ENCODE data around the gene ISG20. TPM values are rescaled to one million over a fixed set of nuclear protein-coding genes. Genes with fewer than 3 reads are reported as not detected.

ISG20 gene
- total RNA-seq: 10 to 100 TPM in 1 of 4 donors, 1 to 10 TPM in 3; 1.9 to 20.1 (median 6.4) TPM
- 100 to 1,000 TPM in 2 of 3 donors, 10 to 100 TPM in 1; 70.9 to 177 (median 153) TPM for polyA plus RNA-seq

GRCh38 chr15:88638626-88639372 is at the start of gene ISG20:
TSS of gene ISG20 (plus strand) at chr15:88639016. CDS start at chr15:88639367, 351 bp downstream.
- peak; percentile 10 to 62 for TF ChIP-seq POLR2A (IDR thresholded peaks at IDR 0.05)
- peak; percentile 68 to 86 (median 74) for TF ChIP-seq POLR2AphosphoS5 (IDR thresholded peaks at IDR 0.05)
- TF ChIP-seq EP300 (IDR thresholded peaks at IDR 0.05): peak; percentile 19 to 85 (median 68)
- peak in 3 of 4 experiments; percentile 24 to 38 (median 34) for TF ChIP-seq CTCF (IDR thresholded peaks at IDR 0.05)

GRCh38 chr15:88590759-88591158 is 48.1 kb upstream of the ISG20 start:
- Histone ChIP-seq H3K27ac (no peak overlapping the region), H3K27me3 (no peaks in the 10 kb centered on the region), H3K4me1 (no peaks in the 10 kb centered on the region), H3K4me3 (no peak overlapping the region), H3K36me3 (no peaks in the 10 kb centered on the region), H3K9me3 (no peaks in the 10 kb centered on the region)
- TF ChIP-seq POLR2A (IDR thresholded peaks at IDR 0.05) (no peak), CTCF (IDR thresholded peaks at IDR 0.05) (no peak), POLR2AphosphoS5 (IDR thresholded peaks at IDR 0.05) (no peak), EP300 (IDR thresholded peaks at IDR 0.05) (no peak)
- intact Hi-C loops (cut with DNase I): no loop called here
- 54 to 80% methylated on average over 6 of the region's 6 CpGs for WGBS, 2 donors
- DNase-seq: no peak

More at GRCh38 chr15:88638626-88639372, at the start of gene ISG20:
- Histone ChIP-seq H3K36me3 (no peaks in the 10 kb centered on the region), H3K4me1 (peaks cover 0 to 21% (median 15%) of the 10 kb centered on the region in 4 donors), H3K9me3 (no peaks in the 10 kb centered on the region), H3K4me3 (peak within 1 kb of the TSS; percentile 29 to 54 (median 50)), H3K27me3 (no peaks in the 10 kb centered on the region), H3K27ac (peak within 1 kb of the TSS; percentile 82 to 89 (median 86))
- intact Hi-C loops (cut with DNase I): no loop called here
- peak; percentile 96 for DNase-seq
- WGBS, 2 donors: 4 to 5% methylated on average over 27 of the region's 27 CpGs

GRCh38 chr15:88591384-88591783 is 47.4 kb upstream of the ISG20 start:
- intact Hi-C loops (cut with DNase I): no loop called here
- Histone ChIP-seq H3K4me3 (no peak overlapping the region), H3K4me1 (no peaks in the 10 kb centered on the region), H3K36me3 (no peaks in the 10 kb centered on the region), H3K27me3 (no peaks in the 10 kb centered on the region), H3K9me3 (no peaks in the 10 kb centered on the region), H3K27ac (no peak overlapping the region)
- no peak for DNase-seq
- TF ChIP-seq CTCF (IDR thresholded peaks at IDR 0.05): no peak
- TF ChIP-seq EP300 (IDR thresholded peaks at IDR 0.05): no peak
- no peak for TF ChIP-seq POLR2A (IDR thresholded peaks at IDR 0.05)

- Histone ChIP-seq H3K36me3 (no peaks in the 10 kb centered on the region), H3K9me3 (no peaks in the 10 kb centered on the region), H3K4me1 (peaks cover 0 to 22% (median 16%) of the 10 kb centered on the region in 4 donors), H3K4me3 (no peak overlapping the region), H3K27me3 (peaks cover 16 to 57% (median 42%) of the 10 kb centered on the region in 3 donors), H3K27ac (no peak overlapping the region)
- TF ChIP-seq EP300 (IDR thresholded peaks at IDR 0.05) (no peak), POLR2AphosphoS5 (IDR thresholded peaks at IDR 0.05) (no peak), POLR2A (IDR thresholded peaks at IDR 0.05) (no peak), CTCF (IDR thresholded peaks at IDR 0.05) (no peak)
- WGBS, 2 donors: 10 to 12% methylated on average over 14 of the region's 14 CpGs
- intact Hi-C loops (cut with DNase I): no loop called here
- DNase-seq: no peak
Measured at GRCh38 chr15:88603885-88604284, 34.9 kb upstream of the ISG20 start.

Measured in sigmoid colon (tissue), 7 donors.